GM18861 (cell line): ENCODE results near the gene BMP3.

Source experiments
- ATAC-seq: cut with Tn5 transposase; IDR thresholded peaks from one replicate; pipeline ENCODE4 v1.9.1; 2021; ENCODE audit not compliant: unreplicated experiment

BMP3 gene

GRCh38 chr4:81102107-81102506 is 71.6 kb downstream of the BMP3 start:
- ATAC-seq = no peak

GRCh38 chr4:81106150-81106549 is 75.6 kb downstream of the BMP3 start:
- peak; percentile 57 for ATAC-seq
